Effector memory CD8-positive, alpha-beta T cell (primary cell): ENCODE results near the gene REM2.
A peak's percentile ranks its signal among the peaks of the same experiment; 100 is the strongest.

ENCODE experiments used
- ATAC-seq: fragments of 150-1000 bp; cut with Tn5 transposase; replicated peaks from 2 replicates; pipeline ENCODE4 v1.10.0; 2021; ENCODE audit warnings: mild to moderate bottlenecking, moderate library complexity
- DNase-seq, 3 experiments: peaks; one replicate each; pipeline ENCODE4 v3.0.0; 2021
- H3K27ac Mint-ChIP-seq, 2 donors: one replicate each; pipeline ENCODE4 v1.8.0; 2022; ENCODE audit warnings: mild to moderate bottlenecking in 2 of 2, mixed read lengths in 2 of 2, moderate library complexity in 2 of 2
- H3K27me3 Mint-ChIP-seq, 2 donors: one replicate each; pipeline ENCODE4 v1.8.0; 2022; ENCODE audit warnings: mixed read lengths in 2 of 2
- H3K36me3 Mint-ChIP-seq: one replicate; pipeline ENCODE4 v1.8.0; 2022; ENCODE audit warnings: mild to moderate bottlenecking, moderate library complexity, mixed read lengths; ENCODE audit not compliant: insufficient read depth
- H3K4me1 Mint-ChIP-seq, 2 donors: one replicate each; pipeline ENCODE4 v1.8.0; 2022; ENCODE audit warnings: low read depth in 2 of 2, mixed read lengths in 2 of 2
- H3K4me3 Mint-ChIP-seq, 2 donors: one replicate each; pipeline ENCODE4 v1.8.0; 2022; ENCODE audit warnings: mild to moderate bottlenecking in 2 of 2, mixed read lengths in 2 of 2, moderate library complexity in 2 of 2
- H3K9me3 Mint-ChIP-seq, 2 donors: one replicate each; pipeline ENCODE4 v1.8.0; 2022; ENCODE audit warnings: mixed read lengths in 2 of 2

REM2 gene

GRCh38 chr14:22926316-22926715, 43.3 kb downstream of the REM2 start:
- ATAC-seq = no peak
- no peaks in the 10 kb centered on the region for H3K9me3 Mint-ChIP-seq
- H3K27me3 Mint-ChIP-seq = no peaks in the 10 kb centered on the region
- H3K4me1 Mint-ChIP-seq = peaks cover 5 to 20% of the 10 kb centered on the region in 2 donors
- H3K4me3 Mint-ChIP-seq = no peak overlapping the region
- H3K36me3 Mint-ChIP-seq = peaks cover 20% of the 10 kb centered on the region
- H3K27ac Mint-ChIP-seq = no peak overlapping the region
- DNase-seq = no peak

- Mint-ChIP-seq H3K27me3 (no peaks in the 10 kb centered on the region), H3K36me3 (peaks cover 16% of the 10 kb centered on the region), H3K4me3 (no peak overlapping the region), H3K27ac (no peak overlapping the region), H3K9me3 (no peaks in the 10 kb centered on the region), H3K4me1 (peaks cover 5 to 20% of the 10 kb centered on the region in 2 donors)
- ATAC-seq = no peak
- no peak for DNase-seq
These were observed 45.4 kb downstream of the REM2 start for GRCh38 chr14:22928237-22929103.

GRCh38 chr14:22929104-22929960, 46.3 kb downstream of the REM2 start, which contains the start of gene PRMT5:
TSS of gene PRMT5 (minus strand) at chr14:22929376. CDS start at chr14:22929361, 15 bp downstream.
- Mint-ChIP-seq H3K4me1 (peaks cover 5 to 17% of the 10 kb centered on the region in 2 donors), H3K27ac (no peak within 1 kb of the TSS), H3K27me3 (no peaks in the 10 kb centered on the region), H3K4me3 (no peak within 1 kb of the TSS), H3K36me3 (peaks cover 11% of the 10 kb centered on the region), H3K9me3 (no peaks in the 10 kb centered on the region)
- ATAC-seq (peak; percentile 94), DNase-seq (peak; percentile 96 to 99 (median 98))

- H3K36me3 Mint-ChIP-seq = peaks cover 11% of the 10 kb centered on the region
- H3K27ac Mint-ChIP-seq = no peak overlapping the region
- ATAC-seq (peak; percentile 11), DNase-seq (no peak)
- H3K27me3 Mint-ChIP-seq = no peaks in the 10 kb centered on the region
- peaks cover 5 to 17% of the 10 kb centered on the region in 2 donors for H3K4me1 Mint-ChIP-seq
- H3K9me3 Mint-ChIP-seq = no peaks in the 10 kb centered on the region
- no peak overlapping the region for H3K4me3 Mint-ChIP-seq
These were observed 46.9 kb downstream of the REM2 start for GRCh38 chr14:22929961-22930364.

GRCh38 chr14:22932146-22932545, 49.1 kb downstream of the REM2 start:
- peaks cover 6% of the 10 kb centered on the region for H3K36me3 Mint-ChIP-seq
- H3K4me1 Mint-ChIP-seq = peaks cover 0 to 8% of the 10 kb centered on the region in 2 donors
- DNase-seq = no peak
- no peak overlapping the region for H3K4me3 Mint-ChIP-seq
- H3K27ac Mint-ChIP-seq = no peak overlapping the region
- ATAC-seq = no peak
- H3K9me3 Mint-ChIP-seq = no peaks in the 10 kb centered on the region
- no peaks in the 10 kb centered on the region for H3K27me3 Mint-ChIP-seq

- no peak overlapping the region for H3K27ac Mint-ChIP-seq
- DNase-seq (no peak), ATAC-seq (no peak)
- no peaks in the 10 kb centered on the region for H3K9me3 Mint-ChIP-seq
- no peak overlapping the region for H3K4me3 Mint-ChIP-seq
- H3K27me3 Mint-ChIP-seq = no peaks in the 10 kb centered on the region
- peaks cover 6% of the 10 kb centered on the region for H3K36me3 Mint-ChIP-seq
- no peaks in the 10 kb centered on the region for H3K4me1 Mint-ChIP-seq
These were observed 52.1 kb downstream of the REM2 start for GRCh38 chr14:22935156-22935555.
